ENCODE measurements around the gene TSHZ1. TPM values are rescaled to one million over a fixed set of nuclear protein-coding genes. Genes with fewer than 3 reads are reported as not detected.

TSHZ1 gene
- total and polyA plus RNA-seq, 2 of the 8 experiments (the other 6 are each of a cell fraction or from before 2014, with no cell fraction given) = 0.03 to 0.32 TPM

DNA sequence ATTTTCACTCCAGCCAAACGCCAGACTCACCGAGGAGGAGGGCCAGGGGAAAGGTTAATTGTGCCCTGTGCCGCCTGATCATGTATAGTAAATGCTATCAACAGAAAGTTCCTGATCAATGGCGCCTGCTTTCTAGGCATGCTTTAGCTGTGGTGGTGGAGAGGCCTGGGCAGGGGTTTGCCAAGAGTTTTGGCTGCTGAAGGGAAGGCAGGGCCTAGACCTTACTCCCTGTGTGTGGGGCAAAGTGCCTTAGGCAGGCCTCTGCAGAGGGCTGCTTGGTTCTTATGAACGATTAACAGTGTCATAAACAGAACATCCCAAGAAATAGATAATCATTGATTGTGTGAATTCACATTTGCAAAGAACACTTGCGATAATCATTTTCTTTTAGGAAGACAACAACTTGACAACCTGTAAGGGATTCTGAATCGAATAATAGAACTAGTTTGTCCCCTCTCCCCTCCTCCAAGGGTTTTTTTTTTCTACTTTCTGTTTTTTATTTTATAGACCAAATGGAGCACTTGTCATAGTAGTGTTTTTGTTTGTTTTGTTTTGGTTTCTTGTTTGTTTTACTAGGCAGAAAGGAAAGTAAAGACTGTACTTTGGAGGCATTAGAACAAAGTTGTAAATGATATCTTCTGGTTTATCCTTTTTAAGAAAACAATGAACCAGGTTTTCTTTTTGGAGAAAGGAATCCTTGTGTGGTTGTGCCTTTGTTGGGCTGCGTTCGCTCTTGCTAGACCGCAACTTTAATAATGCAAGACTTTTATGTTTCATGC lies 6.5 kb downstream of the TSHZ1 start:
- no peak overlapping the region for H4K8ac ChIP-seq (ENCODE audit: extremely low read depth, insufficient read depth, low read length)
- H3K27me3 ChIP-seq (replicated peaks in 1 of 4; ENCODE audit: control insufficient read depth in 3 of 4, extremely low read depth in 1 of 4, insufficient read depth in 3 of 4, low read length in 3 of 4) = peaks cover 7 to 18% (median 16%) of the 10 kb centered on the region in 4 experiments
- no peak overlapping the region for H3K23ac ChIP-seq (ENCODE audit: insufficient read length)
- WGBS, 2 experiments (ENCODE audit: extremely low coverage in 1 of 2, insufficient coverage in 1 of 2, insufficient read length in 1 of 2, insufficient replicate concordance in 2 of 2, low coverage in 1 of 2, low lambda C conversion rate in 2 of 2, missing lambda C conversion rate in 1 of 2) = 96% methylated on average over 10 of the region's 10 CpGs; no CpG with 5 or more reads in 1 of the 2 experiments
- no peak overlapping the region; the same call in 1 of the 2 replicates for H2BK12ac ChIP-seq (ENCODE audit: low read depth, low read length)
- no peak overlapping the region for H3K27ac ChIP-seq (ENCODE audit: low read depth, low read length)
- no peaks in the 10 kb centered on the region; the same call in 1 of the 2 replicates for H3K23me2 ChIP-seq (ENCODE audit: low read depth, low read length)
- no peak overlapping the region for H2BK15ac ChIP-seq (ENCODE audit: low read length)
- H2BK5ac ChIP-seq (ENCODE audit: low read depth, low read length) = no peak overlapping the region
- no peak overlapping the region for H3K56ac ChIP-seq (replicated peaks; ENCODE audit: insufficient read length, low read depth, low read length)
- no peak for FAIRE-seq
- TF ChIP-seq POLR2AphosphoS5 (IDR thresholded peaks at IDR 0.05; ENCODE audit: low read depth, low read length) = no peak
- no peak for TF ChIP-seq POLR2A (IDR thresholded peaks at IDR 0.05; ENCODE audit: control extremely low read depth in 1 of 2, low read depth in 2 of 2, low read length in 2 of 2)
- TF ChIP-seq JUND (IDR thresholded peaks at IDR 0.05; ENCODE audit: low read length) = no peak
- no peak for TF ChIP-seq RNF2 (IDR thresholded peaks at IDR 0.05; ENCODE audit: borderline replicate concordance, low read depth, low read length, missing control alignments, poor library complexity, severe bottlenecking)
- H2BK20ac ChIP-seq (ENCODE audit: low read length) = no peak overlapping the region
- H4K20me1 ChIP-seq (replicated peaks in 1 of 2; ENCODE audit: control insufficient read depth in 1 of 2, insufficient read depth in 2 of 2, low read length in 2 of 2) = no peaks in the 10 kb centered on the region
- no peak overlapping the region for H3K4me3 ChIP-seq (ENCODE audit: extremely low read depth in 1 of 4, insufficient read depth in 2 of 4, low read depth in 3 of 4, low read length in 4 of 4)
- no peak overlapping the region for H3K18ac ChIP-seq (ENCODE audit: extremely low read depth, low read length)
- no peak overlapping the region for H3K4me2 ChIP-seq (ENCODE audit: insufficient read depth in 1 of 2, low read depth in 2 of 2, low read length in 2 of 2)
- no peak overlapping the region for H2BK120ac ChIP-seq (replicated peaks; ENCODE audit: low read depth, low read length)
- no peaks in the 10 kb centered on the region for H3K9me3 ChIP-seq (ENCODE audit: insufficient read depth in 2 of 2, low read depth in 1 of 2, low read length in 1 of 2)
- H2AFZ ChIP-seq (ENCODE audit: low read length) = no peak overlapping the region
- H2AK5ac ChIP-seq (ENCODE audit: low read depth, low read length) = no peak overlapping the region
- no peak overlapping the region for H4K5ac ChIP-seq (ENCODE audit: insufficient read length, low read depth, low read length)
- CTCF ChIA-PET (ENCODE audit: partially characterized antibody) = interaction anchor here (0.5 kb wide), 1 partner anchor 642 kb away, joined by 3 read pairs; no protein-coding TSS in a partner anchor
- POLR2A ChIA-PET (ENCODE audit: partially characterized antibody) = no interaction called here
- H3K9ac ChIP-seq (replicated peaks in 1 of 4; ENCODE audit: extremely low read depth in 1 of 4, low read depth in 3 of 4, low read length in 3 of 4) = no peak overlapping the region
- DNase-seq (ENCODE audit: low read depth in 1 of 2, low spot score in 2 of 2) = no peak
- no peak overlapping the region for H3K4ac ChIP-seq (replicated peaks; ENCODE audit: insufficient read length, low read depth, low read length)
- H3K4me1 ChIP-seq (replicated peaks in 1 of 4; ENCODE audit: control insufficient read depth in 3 of 4, insufficient read depth in 4 of 4, low read length in 3 of 4) = peaks cover 0 to 5% (median 0%) of the 10 kb centered on the region in 4 experiments; a peak in 1 of 7 replicates
- no peaks in the 10 kb centered on the region for H3K36me3 ChIP-seq (ENCODE audit: control insufficient read depth in 2 of 4, insufficient read depth in 4 of 4, low read length in 3 of 4)
- H3K14ac ChIP-seq (ENCODE audit: insufficient read length) = no peak overlapping the region
- H3K79me2 ChIP-seq (ENCODE audit: control insufficient read depth in 1 of 2, insufficient read depth in 2 of 2, low read length in 2 of 2) = no peaks in the 10 kb centered on the region
- H3K79me1 ChIP-seq (ENCODE audit: low read depth, low read length) = no peaks in the 10 kb centered on the region
- no peak overlapping the region for H4K91ac ChIP-seq (replicated peaks; ENCODE audit: insufficient read length, low read length)
